Measurements from ENCODE around the gene SLX4.

Gene SLX4

DNA sequence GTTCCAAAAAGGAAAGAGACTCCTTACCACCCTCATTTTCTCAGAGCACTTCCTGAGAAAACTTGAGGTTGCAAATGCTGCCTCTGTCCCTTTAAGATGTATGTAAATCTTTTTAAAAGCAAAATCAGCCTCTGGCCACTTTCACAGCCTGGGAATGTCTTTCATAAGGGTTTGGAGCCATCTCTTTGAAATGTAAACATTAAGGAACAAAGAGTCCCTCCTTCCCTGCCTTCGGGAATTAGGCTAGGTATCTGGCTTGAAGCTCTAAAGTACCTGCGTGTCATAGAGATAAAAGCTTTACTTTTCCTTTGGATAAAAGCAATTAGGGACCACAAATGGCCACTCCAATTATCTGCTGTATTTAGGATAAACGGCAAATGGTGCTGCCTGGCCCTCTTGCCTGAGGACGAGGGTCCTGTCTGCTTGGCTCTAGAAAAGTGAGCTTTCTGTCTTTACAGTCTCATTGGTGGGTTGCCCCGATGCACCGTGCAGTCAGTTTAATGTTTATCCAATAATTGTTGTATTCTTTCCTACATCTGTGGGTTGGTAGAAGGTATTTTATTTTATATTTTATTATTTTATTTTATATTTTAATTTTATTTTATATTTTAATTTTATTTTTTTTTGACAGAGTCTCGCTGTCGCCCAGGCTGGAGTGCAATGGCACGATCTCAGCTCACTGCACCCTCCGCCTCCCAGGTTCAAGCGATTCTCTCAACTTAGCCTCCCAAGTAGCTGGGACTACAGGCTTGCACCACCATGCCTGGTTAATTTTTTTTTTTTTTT, 58.1 kb downstream of the SLX4 start:
- peak; percentile 60 for DNase-seq (ENCODE audit: low spot score)

DNA sequence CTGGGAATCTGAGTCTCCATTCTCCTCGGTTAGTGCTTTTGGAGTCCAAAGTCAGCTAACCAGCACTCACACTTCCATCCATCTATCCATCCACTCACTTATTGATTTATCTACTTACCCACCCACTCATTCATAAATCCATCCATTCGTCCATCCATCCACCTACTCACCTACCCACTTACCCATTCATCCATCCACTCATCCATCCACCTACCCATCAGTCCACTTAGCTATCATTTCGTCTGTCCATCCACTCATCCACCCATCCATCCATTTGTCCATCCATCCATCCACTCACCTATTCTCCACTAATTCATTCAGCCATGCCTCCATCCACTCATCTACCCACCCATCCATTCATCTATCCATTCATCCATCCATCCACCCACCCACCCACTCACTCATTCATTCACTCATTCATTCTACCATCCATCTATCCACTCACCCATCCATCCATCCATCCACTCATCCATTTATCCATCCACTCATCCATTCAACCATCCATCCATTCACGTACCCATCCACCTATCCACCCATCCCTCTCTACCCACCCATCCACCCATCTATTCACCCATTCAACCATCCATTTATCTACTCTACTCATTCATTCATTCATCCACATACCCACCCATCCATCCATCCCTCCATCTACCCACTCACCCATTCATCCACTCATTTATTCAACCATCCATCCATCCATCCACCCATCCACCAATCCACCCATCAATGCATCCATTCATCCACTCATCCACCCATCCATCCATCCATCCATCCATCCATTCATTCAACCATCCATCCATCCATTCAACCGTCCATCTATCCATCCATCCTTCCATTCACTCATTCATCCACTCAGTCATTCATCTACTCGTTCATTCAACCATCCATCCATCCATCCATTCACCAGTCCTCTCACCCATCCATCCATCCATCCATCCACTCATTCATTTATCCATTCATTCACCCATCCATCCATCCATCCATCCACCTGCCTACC, 60.3 kb downstream of the SLX4 start:
- DNase-seq (ENCODE audit: low spot score), result no peak

DNA sequence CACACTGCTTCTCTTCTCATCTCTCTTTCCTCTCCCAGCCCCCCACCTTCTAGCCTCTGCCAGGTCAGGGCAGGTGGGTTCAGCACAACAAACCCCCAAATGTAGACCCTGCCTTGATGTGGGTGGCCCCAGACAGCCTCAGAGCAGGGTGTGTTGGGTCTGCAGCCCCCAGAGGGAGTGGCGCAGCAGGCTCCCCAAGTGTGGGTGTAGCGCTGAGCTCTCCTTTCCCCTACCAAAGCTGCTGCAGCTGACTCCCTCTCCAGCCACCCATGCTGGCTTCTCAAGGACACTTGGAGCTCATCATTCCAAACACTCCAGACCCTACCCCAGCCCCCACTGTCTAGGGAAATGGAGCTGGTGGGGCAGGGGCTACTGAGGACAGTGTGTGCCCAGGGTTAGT, 61.5 kb downstream of the SLX4 start:
- DNase-seq (ENCODE audit: low spot score), result no peak

DNA sequence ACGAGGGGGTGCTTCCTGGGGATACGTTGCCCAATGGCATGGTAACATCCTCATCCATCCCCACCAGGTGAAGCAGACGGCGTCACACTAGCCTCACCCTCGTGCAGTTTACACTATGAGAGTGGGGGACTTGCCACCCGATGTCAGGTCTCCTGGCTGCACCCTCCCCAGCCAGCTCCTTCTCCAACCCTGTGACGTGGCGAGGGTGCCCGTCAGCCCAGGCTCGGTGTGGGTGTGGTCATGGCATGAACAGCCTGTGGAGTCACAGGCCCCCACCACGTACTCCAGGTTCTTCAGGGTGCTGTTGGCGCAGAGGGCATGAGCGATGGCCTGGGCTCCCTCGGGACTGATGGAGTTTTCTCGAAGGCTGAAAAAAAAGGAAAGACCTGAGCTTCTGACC, 62.5 kb downstream of the SLX4 start:
- DNase-seq (ENCODE audit: low spot score), result no peak

DNA sequence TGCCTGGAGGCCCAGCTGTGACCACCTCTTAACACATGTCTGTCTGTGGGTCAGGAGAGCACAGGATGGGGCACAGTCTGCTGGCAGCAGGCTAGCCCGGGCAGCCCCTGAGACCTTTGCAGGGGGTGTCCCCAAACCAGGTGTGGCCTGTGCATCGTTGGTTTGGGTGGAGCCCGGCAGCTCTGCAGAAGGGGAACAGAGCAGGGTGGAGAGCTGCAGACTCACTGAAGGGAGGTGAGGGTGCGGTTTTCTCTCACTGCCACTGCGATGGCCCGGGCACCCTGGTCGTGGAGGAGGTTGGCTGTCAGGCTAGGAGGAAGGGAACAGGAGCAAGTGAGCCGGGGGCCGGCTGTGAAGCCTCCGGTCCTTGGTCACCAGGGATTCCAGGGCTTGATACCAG, 63.0 kb downstream of the SLX4 start:
- no peak for DNase-seq (ENCODE audit: low spot score)

DNA sequence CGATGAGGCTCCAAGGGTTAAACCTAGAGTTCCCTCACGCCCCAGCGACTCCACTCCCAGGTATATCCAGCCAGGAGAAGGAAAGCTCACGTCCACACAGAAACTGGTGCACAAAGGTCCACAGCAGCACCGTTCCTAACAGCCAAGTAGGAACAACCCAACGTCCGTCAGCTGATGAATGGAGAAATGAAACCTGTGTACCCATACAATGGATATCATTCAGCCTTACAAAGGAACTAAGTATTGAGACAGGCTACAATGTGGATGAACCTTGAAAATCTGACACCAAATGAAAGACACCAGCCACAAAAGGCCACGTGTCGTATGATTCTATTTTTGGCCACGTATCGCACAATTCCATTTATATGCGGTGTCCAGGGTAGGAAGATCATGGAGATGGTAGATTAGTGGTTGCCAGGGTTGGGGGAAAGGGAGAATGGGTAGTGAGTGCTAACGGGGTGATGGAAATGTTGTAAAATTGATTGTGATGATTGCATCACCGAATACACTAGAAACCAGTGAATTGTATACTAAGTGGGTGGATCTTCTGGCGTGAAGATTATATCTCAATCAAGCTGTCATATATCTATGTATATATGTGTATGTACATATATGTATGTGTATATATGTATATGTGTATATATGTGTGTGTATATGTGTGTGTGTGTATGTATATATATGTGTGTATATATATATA, 64.3 kb downstream of the SLX4 start:
- no peak for DNase-seq (ENCODE audit: low spot score)

DNA sequence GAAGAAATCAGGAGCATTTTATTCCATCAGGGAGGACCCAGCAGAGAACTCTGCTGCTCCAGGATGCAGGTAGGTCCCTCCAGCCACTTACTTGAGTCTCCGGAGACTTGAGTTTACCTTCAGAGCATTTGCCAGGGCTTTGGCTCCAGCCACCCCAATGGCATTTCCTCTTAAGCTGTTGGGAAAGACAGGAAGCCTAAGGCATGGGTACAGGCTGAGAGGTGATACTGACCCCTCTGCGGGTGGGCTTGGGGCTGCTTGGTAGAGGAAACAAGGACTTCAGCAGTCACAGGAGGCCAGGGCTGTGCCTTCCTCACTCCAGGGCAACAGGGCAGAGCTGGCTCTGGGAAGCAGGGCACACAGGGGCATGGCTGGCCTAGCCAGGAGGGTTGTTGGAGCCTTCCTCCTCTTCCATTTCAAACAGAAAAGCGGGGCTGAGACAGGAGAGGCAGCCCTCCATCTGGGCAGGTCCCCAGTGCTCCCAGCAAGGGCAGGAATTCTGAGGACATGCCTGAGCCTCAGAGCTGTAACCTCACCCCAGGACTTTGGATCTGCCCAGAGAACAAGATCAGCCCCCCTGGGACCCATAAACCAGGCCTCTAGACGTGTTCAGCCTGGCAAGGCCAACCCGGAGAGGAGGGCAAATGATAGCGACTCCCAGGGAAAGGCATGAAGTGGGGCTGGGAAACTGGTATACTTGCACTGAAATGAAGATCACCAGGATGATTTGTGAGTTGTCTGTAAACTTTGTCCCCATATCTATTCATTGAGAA, 68.6 kb downstream of the SLX4 start:
- no peak for DNase-seq (ENCODE audit: low spot score)

DNA sequence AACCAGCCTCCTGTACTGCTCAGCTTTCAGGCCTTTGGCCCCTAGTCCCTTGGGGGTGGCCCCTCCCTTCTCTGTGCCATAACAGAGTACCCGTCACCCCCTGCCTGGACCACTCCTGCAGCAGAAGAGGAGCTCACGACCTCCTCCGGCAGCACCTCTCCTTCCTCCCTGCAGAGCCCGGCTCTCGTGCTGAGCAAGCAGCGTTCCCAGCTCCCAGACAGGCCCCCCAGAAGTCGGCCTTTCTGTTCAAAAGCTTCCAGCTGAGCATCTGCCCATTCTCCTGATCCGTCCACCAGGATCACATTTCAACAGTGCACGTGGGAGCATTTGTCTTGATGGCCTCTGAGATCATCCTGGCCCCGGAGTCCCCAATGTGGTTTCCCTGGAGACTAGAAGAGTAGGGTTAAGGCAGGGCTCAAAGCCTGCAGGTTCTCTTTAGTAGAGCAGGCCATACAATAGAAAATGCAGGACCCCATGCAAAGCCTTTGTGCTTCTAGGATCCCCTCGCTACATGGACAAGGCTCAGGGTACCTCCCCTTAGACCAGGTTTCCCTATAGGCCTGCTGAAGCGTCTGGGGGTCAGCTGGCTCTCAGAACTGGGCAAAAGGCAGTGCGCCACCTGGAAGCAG, 69.8 kb downstream of the SLX4 start:
- no peak for DNase-seq (ENCODE audit: low spot score)

DNA sequence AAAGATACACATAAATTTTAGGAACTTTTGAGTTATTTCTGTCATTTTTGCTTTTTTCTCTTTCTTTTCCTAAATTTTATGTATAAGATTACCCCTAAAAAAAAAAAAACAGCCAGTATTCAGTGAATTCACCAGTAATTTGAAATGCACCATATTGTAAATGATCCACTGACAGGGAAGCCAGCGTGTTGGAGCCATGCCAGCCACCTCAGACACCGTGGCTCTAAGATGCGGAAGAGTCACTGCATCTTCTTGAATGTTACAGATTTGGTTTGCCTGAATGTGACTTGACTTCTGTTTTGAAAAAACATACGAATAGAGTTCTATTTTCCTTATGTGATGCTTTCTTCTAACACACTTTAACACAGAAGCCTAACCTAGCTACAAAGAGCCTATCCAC, 73.2 kb downstream of the SLX4 start:
- no peak for DNase-seq (ENCODE audit: low spot score)

DNA sequence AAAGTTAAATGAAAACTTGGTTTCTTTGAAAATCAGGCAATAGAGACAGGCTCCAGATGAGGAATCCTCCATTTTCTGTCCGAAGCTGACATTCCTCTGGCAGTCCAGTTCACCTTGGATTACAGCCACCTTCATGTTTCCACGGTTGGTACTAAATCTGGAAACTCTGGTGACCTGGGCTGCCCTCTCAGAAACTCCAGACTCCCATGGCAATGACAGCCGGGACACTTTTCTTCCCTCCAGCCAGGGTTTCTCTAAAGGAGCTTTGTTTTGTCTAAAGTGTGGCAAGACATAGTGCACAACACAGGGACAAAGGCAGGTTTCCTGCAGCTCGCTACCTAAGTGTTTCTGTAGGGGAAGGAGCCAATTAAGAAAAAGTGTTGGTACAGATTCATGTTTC, 74.6 kb downstream of the SLX4 start:
- no peak for DNase-seq (ENCODE audit: low spot score)

DNA sequence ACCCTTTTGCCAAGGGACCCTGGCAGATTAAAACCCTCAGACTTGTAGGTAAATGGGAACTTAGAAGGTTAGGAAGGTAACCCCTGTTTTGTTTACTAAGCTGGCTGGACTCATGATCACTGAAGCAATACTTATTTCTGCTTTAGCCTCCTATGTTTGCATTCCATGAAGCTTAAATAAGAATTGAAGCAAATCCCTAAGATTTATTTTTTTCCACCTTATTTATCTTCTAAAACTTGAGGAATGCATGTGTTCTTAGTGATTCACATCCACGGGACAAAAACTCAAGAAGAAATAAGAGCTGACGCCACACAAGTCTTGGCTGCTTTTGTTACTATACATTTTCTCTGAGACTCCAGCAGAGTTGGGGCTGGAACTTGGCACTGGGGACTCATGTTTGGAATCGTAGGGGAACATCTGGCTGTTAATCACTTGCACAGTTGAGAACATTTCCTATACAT, 75.1 kb downstream of the SLX4 start:
- DNase-seq (ENCODE audit: low spot score), result no peak

DNA sequence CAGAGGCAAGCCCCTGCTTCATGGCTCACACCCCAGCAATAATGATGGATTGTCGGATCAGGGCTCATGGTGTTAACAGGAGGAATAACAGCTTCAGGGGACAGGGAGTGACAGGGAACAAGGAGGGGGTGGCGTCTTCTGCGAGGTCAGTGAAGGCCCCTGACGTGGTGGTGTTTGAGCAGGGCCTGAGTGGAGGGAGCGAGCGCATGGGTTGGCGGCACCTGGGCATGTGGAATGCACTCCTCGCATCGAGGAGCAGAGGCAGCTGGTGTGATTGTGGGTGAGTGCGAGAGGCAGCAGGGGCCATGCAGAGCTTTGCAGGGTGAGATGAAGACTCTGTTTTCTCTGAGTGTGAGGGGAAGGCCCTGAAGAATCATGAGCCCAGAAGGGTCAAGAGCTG, 77.3 kb downstream of the SLX4 start:
- DNase-seq (ENCODE audit: low spot score), result no peak

DNA sequence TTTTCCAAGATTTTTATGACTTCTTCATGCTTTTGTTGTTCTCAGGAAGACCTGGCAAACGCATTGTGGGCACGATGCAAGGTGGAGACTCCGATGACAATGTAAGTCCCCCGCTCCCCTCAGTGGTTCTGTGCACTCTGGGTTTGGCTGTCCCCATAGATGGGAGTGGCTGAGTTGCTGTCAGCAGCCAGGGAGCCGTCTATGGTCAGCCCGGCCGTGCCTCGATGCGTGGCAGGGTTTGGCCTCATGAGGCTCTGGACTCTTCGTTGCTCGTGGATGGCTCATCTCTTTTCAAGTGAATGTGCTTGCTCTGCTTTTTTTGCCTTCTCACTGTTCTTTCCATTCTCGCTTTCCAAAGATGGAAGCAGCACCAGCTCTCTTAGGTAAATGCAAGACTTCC, 78.7 kb downstream of the SLX4 start:
- no peak for DNase-seq (ENCODE audit: low spot score)

Measured in iPS-NIHi11 (cell line).